NCI-H774 (cell line): ENCODE measurements around the gene TPSG1.
A peak's percentile ranks its signal among the peaks of the same experiment; 100 is the strongest.
"Not testable (repeated sequence)": the region's sequence is repeated elsewhere in the genome, so short reads cannot be mapped to it uniquely, and the experiment has no call there.

Experiments used
- DNase-seq: peaks from one replicate; lab custom pipeline; 2025; lab: John Stamatoyannopoulos, UW

TPSG1 gene

DNA sequence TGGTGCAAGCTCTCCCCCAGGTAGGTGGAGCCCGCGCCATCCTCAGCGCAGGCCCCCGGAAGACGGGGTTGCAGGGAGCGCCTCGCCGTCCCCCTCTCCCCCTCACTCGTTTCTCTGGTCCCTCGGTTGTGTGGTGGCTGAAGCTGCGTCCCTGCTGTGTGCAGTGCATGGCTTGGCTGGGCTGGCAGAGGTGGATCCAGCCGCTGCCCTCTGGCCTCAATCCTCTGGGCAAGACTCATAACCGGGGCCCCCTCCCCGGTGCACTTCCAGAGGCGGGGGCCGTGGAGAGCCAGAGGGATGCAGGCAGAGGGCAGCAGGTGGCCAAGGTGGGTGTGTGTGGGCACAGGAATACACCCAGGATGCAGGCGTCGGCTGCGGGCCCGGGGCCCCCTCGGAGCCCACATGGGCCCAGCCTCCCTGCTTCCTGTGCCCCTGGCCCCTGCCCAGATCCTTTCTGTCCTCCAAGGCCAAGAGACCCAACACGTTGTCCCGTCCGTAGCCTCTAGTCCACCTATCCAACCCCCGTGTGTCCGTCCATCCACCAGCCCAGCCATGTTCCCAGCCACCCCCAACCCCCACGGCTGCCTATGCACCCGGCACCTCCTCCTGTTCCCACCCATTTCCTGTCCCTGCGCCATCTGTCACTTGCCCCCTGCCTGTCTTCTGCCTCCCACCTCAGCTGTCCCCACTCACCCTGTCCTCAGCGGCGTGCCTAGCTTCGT, 9.3 kb downstream of the TPSG1 start:
- no peak for DNase-seq

DNA sequence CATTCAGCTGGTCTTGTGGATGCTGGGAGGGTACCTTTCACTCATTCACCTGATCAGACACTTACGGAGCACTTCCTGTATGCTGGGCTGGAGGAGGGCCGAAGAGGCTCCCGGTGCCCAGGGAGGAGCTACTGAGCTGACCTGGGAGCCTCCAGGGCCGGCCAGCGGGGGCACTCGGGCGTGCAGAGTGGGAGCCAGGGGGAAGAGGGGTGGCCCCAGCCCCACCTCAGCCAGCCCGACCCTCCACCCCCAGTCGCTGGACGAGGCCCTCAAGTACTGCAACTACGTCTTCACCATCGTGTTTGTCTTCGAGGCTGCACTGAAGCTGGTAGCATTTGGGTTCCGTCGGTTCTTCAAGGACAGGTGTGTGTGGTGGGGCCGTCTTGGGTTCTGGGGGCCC, 10.3 kb downstream of the TPSG1 start:
- no peak for DNase-seq

DNA sequence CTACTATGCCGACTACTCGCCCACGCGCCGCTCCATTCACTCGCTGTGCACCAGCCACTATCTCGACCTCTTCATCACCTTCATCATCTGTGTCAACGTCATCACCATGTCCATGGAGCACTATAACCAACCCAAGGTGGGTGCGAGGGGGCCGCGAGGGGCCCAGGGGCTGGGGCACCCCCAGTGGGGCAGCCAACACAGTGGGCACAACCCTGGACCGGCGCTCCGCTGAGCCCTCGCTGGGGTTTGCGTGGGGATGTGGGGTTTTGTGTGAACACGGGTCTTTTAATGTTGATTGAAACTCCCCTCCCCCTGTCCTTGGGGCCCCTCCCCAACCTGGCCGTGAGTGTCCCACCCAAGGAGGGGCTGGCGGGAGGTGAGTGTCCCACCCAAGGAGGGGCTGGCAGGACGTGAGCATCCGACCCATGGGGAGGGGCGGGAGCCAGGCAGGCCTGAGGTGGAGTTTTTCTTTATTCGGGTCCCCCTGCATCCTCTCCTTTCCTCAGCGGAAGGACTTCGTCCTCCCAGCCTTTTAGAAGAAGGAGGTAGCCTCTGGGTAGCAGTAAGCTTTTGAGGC, 11.2 kb downstream of the TPSG1 start:
- DNase-seq, result no peak

DNA sequence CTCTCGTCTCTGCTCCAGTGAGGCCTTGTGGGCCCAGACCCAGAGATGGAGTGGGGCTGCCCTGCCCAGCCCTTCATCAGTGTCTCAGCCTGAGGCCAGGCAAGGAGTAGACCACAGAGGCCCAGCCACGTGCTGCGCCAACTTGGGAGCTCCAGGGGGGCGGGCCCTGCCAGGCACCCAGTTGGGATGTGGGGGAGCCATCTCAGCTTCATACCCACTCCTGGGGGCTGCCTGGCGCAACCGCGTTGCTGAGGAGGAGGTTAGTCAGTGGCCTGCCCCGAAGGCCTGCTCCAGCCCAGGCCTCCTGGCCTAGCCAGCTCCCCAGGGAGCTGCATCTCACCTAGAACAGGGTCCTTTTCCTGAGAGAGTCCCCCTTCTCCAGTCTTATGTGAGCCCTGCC, 11.8 kb downstream of the TPSG1 start:
- no peak for DNase-seq

DNA sequence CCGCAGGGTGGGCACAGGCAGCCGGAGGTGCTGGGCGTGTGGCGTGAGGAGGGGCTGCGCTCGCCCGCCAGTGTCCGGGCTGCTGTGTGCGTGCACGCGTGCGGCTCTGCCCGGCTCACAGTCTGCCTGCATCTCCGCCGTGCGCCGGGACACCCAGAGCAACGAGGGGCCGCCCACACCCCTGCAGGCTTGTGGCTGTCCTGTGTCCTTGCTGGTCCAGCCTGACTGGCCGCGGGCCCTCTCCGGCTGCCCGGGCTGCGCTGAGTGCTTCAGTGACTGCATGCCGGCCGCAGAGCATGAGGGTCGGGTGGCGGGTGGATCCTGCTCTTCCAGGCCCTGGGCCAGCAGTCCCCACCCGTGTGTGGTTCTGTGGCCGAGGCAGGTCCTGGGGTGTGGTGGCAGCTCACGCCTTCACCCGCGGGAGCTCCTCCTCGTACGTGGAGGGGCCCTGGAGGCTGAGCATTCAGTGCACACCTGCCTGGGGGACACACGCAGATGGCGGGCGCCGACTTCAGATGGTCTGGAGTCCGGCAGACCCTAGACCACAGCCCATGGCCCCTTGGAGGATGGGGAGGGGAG, 12.4 kb downstream of the TPSG1 start:
- DNase-seq, result no peak

DNA sequence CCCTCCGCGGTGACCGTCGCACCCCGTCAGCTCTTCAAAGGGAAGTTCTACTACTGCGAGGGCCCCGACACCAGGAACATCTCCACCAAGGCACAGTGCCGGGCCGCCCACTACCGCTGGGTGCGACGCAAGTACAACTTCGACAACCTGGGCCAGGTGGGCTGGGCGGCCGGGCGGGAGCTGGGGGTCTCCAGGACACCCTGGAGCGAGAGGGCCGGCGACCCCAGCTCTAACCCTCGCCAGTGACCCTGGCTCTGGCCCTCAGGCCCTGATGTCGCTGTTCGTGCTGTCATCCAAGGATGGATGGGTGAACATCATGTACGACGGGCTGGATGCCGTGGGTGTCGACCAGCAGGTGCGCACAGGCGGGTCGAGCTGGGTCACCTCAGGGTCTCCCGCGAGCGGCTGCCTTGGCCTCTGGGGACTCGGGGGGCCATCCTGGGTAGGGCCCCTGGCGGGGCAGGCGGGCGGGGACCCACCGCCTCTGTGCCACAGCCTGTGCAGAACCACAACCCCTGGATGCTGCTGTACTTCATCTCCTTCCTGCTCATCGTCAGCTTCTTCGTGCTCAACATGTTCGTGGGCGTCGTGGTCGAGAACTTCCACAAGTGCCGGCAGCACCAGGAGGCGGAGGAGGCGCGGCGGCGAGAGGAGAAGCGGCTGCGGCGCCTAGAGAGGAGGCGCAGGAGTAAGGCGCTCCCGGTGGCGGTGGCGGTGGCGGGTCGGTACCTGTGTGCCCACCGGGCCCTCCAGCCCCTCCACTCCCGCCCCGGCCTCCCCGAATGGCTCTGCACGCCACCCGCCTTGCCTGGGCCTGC, 13.4 kb downstream of the TPSG1 start:
- DNase-seq, result no peak

DNA sequence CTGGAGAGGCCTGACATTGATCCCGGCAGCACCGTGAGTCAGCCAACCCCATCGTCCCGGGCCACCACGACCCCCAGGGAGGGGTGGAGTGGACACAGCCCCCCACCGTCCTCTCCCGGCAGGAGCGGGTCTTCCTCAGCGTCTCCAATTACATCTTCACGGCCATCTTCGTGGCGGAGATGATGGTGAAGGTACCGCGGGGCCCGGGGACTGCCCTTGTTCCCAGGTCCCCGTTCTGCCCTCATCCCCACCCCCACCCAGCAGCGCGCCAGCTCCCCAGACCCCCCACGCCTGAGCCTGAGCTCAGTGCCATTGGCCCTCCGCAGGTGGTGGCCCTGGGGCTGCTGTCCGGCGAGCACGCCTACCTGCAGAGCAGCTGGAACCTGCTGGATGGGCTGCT, 14.6 kb downstream of the TPSG1 start:
- no peak for DNase-seq

DNA sequence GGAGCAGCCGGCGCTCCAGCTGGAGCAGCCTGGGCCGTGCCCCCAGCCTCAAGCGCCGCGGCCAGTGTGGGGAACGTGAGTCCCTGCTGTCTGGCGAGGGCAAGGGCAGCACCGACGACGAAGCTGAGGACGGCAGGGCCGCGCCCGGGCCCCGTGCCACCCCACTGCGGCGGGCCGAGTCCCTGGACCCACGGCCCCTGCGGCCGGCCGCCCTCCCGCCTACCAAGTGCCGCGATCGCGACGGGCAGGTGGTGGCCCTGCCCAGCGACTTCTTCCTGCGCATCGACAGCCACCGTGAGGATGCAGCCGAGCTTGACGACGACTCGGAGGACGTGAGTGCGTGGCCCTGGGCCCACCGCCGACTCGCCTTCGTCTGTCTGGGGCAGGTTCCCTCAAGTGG, 16.0 kb downstream of the TPSG1 start:
- no peak for DNase-seq

DNA sequence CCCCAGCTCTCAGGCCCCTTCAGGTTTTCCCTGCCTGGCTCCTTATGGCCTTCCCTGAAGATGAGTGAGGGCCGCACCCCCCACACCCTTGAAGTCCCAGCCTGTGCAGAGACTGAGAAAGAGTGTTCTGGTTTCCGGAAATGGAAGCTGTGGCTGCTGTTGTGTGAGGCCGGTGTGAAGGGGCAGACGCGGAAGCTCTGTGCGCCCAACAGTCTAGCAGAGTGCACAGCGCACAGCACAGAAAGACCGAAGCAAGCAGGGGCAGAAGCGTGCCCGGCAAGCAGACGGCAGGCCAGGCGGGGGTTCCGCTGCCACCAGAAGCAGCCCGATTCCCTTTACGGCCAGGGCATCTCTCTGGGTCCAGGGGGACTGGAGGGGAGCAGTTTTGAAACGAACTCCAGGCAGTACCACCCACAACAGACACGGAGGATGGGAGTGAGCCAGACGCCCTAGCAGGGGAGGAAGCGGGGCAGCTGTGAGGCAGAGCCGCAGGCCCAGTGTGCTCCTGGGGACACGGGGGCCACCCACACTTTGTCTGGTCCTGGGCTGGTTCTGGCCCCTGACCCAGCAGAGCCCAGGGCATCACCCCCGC, 16.7 kb downstream of the TPSG1 start:
- no peak for DNase-seq

DNA sequence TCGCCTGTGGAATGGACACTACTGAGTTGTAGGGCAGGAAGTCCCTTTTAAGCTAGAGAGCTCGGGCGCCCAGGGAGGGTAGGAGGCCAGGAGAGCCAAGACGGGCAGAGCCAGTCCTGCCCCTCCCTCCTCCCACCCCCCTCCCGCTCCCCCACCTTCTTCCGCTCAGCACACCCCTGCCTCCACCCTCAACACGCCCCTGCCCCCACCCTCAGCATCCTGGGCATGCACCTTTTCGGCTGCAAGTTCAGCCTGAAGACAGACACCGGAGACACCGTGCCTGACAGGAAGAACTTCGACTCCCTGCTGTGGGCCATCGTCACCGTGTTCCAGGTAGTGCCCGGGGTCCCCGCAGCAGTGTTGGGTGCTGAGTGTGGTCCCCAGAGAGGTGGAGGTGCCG, 18.3 kb downstream of the TPSG1 start:
- no peak for DNase-seq

DNA sequence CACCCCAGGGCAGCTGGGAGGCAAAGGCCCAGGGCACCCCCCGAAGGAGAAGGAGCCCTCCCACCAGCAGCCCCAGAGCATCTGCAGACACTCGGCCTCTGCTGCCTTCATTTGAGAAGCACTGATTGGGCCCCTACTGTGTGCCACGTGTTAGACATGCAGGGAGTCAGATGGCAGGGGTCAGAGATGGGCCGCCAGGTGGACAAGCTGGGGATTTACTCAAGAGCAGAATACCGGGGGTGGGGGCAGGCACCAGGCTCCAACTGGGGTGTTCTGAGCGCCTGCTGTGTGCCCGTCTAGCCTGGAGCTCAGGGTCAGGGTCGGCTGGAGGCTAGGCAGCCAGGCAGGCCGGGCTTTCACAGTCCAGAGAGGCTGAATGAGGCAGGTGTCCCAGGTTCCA, 18.7 kb downstream of the TPSG1 start:
- DNase-seq, result no peak

DNA sequence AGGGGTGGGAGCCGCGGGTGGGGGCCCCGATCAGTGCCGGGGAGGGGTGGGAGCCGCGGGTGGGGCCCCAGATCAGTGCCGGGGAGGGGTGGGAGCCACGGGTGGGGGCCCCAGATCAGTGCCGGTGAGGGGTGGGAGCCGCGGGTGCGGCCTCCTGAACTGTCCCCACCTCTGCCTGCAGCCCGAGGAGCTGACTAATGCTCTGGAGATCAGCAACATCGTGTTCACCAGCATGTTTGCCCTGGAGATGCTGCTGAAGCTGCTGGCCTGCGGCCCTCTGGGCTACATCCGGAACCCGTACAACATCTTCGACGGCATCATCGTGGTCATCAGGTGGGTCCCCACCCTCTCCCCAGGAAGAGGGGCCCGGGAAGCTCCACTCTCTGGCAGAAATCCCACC, 20.1 kb downstream of the TPSG1 start:
- DNase-seq, result no peak

DNA sequence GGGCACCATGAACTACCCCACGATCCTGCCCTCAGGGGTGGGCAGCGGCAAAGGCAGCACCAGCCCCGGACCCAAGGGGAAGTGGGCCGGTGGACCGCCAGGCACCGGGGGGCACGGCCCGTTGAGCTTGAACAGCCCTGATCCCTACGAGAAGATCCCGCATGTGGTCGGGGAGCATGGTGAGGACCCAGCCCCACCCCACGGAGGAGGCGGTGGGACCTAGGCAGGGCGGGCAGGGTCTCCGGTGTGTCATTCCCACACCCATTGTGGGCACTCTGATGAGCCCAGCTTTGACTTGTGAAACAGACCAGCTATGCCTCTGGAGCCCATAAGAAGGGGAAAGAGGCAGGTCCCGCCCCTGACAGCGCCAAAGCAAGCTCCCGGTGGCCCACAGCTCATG, 22.8 kb downstream of the TPSG1 start:
- no peak for DNase-seq

DNA sequence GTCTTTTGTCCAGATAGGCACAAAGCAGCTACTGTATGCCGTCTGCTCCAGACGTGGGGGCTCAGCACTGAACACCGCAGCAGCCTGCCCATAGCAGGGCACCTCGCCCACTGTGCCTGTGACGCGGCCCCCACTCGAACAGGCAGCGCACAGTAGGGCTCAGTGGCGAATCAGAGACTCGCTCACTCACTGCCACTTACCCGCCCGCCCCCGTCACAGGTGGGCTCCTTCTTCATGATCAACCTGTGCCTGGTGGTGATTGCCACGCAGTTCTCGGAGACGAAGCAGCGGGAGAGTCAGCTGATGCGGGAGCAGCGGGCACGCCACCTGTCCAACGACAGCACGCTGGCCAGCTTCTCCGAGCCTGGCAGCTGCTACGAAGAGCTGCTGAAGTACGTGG, 23.6 kb downstream of the TPSG1 start:
- no peak for DNase-seq

DNA sequence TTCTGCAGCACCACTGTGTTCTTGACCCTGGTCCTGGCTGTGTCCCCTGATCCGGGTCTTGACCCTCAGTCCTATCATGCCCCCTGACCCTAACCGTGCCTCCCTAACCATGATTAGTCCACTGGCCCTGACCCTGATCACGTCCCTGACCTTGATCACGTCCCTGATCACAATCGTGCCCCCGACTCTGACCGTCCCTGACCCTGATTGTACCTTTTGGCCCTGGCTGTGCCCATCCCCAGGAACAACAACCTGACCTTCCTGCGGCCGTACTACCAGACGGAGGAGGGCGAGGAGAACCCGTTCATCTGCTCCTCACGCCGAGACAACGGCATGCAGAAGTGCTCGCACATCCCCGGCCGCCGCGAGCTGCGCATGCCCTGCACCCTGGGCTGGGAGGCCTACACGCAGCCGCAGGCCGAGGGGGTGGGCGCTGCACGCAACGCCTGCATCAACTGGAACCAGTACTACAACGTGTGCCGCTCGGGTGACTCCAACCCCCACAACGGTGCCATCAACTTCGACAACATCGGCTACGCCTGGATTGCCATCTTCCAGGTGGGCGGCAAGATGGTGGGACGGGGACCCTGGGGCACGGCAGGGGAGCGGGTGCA, 24.9 kb downstream of the TPSG1 start:
- no peak for DNase-seq

DNA sequence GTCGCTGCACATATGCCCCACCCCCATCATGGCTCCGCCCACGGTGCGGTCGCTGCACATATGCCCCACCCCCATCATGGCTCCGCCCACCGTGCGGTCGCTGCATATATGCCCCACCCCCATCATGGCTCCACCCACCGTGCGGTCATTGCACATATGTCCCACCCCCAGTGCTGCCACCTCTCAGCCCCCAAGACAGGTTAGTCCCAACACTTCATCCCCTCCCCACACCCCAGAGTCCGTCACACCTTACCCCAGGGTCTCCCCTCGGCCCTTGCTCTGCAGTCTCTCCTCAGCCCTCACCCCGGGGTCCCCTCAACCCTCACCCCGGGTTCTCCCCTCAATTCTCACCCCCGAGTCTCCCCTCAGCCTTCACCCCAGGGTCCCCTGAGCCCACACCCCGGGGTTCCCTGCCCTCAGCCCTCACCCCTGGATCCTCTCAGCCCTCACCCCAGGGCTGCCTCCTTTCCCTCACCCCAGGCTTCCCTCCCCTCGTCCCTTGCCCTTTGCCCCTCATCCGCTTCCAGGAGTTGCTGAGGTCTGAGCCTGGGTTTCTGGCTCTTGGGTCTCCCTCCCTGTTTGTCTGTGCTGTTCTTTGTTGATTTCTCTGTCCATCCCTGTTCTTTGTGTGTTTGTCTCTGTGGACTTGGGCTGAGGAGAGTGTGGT, 25.6 kb downstream of the TPSG1 start:
- DNase-seq, result no peak

DNA sequence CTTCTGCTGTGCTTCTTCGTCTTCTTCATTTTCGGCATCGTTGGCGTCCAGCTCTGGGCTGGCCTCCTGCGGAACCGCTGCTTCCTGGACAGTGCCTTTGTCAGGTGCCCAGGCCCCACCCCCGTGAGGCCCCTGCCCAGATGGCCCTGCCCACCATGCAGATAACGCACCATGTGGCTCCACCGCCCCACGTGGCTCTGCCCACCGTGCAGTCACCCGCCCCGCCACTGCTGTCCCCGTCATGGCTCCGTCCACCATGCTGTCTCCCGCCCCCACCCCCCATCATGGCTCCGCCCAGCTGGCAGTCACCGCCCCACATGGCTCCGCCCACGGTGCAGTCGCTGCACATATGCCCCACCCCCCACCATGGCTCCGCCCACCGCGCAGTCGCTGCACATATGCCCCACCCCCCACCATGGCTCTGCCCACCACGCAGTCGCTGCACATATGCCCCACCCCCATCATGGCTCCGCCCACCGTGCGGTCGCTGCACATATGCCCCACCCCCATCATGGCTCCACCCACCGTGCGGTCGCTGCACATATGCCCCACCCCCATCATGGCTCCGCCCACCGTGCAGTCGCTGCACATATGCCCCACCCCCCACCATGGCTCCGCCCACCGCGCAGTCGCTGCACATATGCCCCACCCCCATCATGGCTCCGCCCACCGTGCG, 26.3 kb downstream of the TPSG1 start:
- DNase-seq, result not testable (repeated sequence)

DNA sequence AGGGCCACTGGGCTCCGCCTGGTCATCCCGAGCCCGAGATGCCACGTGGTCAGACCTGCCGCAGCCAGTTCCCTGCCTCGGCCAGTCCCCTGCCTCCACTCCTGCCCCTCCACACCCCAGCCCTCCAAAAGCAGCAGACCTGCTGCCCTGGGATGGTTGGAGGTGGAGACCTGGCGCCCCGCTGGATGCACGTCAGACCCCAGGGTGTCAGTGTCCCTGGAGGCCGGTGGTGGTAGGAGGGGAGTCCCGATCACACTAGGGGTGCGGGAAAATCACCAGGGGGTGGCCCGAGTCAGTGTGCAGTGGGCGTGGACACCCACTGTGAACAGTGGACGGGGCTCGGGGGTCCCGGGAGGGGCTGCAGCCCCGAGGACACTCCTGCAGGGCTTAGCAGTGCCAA, 26.9 kb downstream of the TPSG1 start:
- DNase-seq, result no peak

DNA sequence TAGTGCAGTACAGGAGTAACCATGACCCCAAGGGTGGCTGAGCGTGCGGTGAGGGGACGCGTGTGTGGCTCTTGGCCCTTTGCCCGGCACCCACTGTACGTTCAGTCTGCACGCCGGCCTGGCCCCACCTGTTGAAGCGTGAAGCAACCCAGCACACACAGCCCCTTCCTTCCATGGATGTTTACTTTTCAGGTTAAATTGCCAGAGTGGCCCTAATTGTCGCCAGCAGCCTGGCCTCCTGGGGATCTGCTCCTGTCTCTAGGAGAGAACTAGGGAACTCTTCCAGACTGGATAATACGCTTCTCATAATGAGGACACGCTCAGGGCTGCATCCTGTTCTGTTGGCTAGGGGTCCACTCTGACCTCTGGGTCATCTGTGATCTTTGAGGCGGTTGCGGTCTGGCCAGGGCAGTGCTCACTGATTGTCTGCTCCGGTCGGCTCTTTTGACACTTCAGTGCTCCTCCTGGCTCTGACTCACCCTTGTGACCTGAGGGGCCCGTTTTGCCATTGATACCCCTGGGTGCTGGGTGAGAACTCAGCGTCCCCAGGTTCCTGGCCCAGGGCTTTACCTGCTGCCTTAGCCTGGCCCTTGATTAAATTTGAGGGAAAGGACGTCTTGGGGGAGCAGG, 27.7 kb downstream of the TPSG1 start:
- peak; percentile 12 for DNase-seq

DNA sequence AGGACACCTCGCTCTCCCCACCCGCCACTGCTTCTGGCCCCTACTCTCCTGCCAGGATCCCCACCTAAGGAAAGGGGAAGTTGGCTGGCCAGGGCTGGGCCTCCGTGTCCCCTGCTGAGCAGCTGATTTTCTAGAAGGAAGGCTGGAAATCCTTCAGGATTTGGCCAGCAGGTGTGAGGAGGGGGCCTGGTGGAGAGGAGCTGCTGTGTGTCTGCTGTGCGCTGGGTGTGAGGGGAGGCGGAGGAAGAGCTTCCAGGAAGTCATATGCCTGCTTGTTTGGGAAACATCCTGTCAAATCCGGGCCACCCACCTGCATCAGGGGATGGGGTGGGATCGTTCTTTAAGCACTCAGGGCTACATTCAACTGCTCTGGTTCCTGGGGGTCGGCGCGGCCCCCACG, 28.6 kb downstream of the TPSG1 start:
- no peak for DNase-seq

DNA sequence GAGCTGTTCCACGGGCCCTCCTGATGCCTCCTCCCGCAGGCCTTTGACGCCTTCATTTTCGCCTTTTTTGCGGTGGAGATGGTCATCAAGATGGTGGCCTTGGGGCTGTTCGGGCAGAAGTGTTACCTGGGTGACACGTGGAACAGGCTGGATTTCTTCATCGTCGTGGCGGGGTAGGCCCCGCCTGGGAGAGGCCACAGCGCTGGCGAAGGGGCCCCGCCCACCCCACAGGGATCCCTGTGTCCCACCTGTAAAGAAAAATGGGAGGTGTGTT, 29.7 kb downstream of the TPSG1 start:
- DNase-seq, result no peak
